Gastrocnemius medialis (tissue), 4 donors: ENCODE results near the gene DUSP1. TPM values are rescaled to one million over a fixed set of nuclear protein-coding genes. Genes with fewer than 3 reads are reported as not detected.
"Not testable (repeated sequence)": the region's sequence is repeated elsewhere in the genome, so short reads cannot be mapped to it uniquely, and the experiment has no call there.

ENCODE experiments used
- ATAC-seq, 2 donors: fragments of 150-250 bp; one replicate each; pipeline ENCODE4 v1.9.1; 2016
- DNase-seq, 2 donors: peaks; one replicate each; pipeline ENCODE4 v3.0.0-alpha.2; 2019
- H3K27ac ChIP-seq, 4 donors: fragments of 200-600 bp; sonication (generic); 1 replicate in 1 of 4; 2 replicates in 3 of 4; pipeline ENCODE4 v1.5.1; 2016 to 2018; ENCODE audit warnings: mild to moderate bottlenecking in 2 of 4, moderate library complexity in 1 of 4
- H3K27me3 ChIP-seq, 3 donors: fragments of 200-600 bp; sonication (generic) in 2 of 3; 1 replicate in 1 of 3; 2 replicates in 2 of 3; pipeline versions ENCODE4 v1.5.1 to v1.6.0; 2016 to 2019; ENCODE audit warnings: mild to moderate bottlenecking in 1 of 3, moderate library complexity in 1 of 3
- H3K36me3 ChIP-seq, 2 donors: fragments of 200-600 bp; sonication (generic) in 1 of 2; one replicate each; pipeline ENCODE4 v1.5.1; 2017 to 2018
- H3K4me1 ChIP-seq, 2 donors: fragments of 200-600 bp; sonication (generic) in 1 of 2; one replicate each; pipeline ENCODE4 v1.5.1; 2016 to 2017; ENCODE audit warnings: mild to moderate bottlenecking in 2 of 2
- H3K4me3 ChIP-seq, 4 donors: fragments of 200-600 bp; sonication (generic) in 3 of 4; 1 replicate in 1 of 4; 2 replicates in 3 of 4; pipeline ENCODE4 v1.5.1; 2016 to 2019; ENCODE audit warnings: mild to moderate bottlenecking in 2 of 4
- H3K9me3 ChIP-seq, 3 donors: fragments of 200-600 bp; sonication (generic) in 2 of 3; 1 replicate in 1 of 3; 2 replicates in 2 of 3; pipeline ENCODE4 v1.5.1; 2016 to 2019
- CTCF ChIP-seq, 5 experiments: fragments of 450-650 bp in 3 of 5; fragments of 200-600 bp in 2 of 5; sonication (generic) in 2 of 5; IDR thresholded peaks in 4 of 5; conservative IDR thresholded peaks in 1 of 5; 1 replicate in 4 of 5; 2 replicates in 1 of 5; pipeline ENCODE4 v1.5.1; 2016 to 2019; ENCODE audit warnings: antibody characterized with exemption in 5 of 5, mild to moderate bottlenecking in 3 of 5, moderate library complexity in 3 of 5
- POLR2A ChIP-seq, 2 donors: fragments of 450-650 bp; IDR thresholded peaks; one replicate each; pipeline ENCODE4 v1.6.1; 2017; ENCODE audit warnings: antibody characterized with exemption in 2 of 2, mild to moderate bottlenecking in 2 of 2, moderate library complexity in 2 of 2
- in situ Hi-C, 4 donors: fragments of 200-750 bp; cut with MboI; loops; one replicate each; pipeline versions ENCODE4 v1.15.0 to v1.8.0; 2017; ENCODE audit warnings: low sequenced_read_pairs in 4 of 4
- intact Hi-C: fragments of 100-400 bp; cut with DNase I; formaldehyde crosslinking; loops from one replicate; pipeline ENCODE4 v1.15.1; 2023; ENCODE audit warnings: low total_unique reads
- total RNA-seq, 4 donors: library from RNA; depleted of rRNA; stranded (reverse); fragments of >200 nt; gene quantifications; one replicate each; pipeline versions ENCODE4 v1.1.0 to v1.2.3, GENCODE V29; 2016

The DUSP1 gene
- total RNA-seq, 4 donors from 2014 or later = 345 to 1,004 (median 793) TPM

GRCh38 chr5:172786736-172787462, 15.9 kb upstream of the DUSP1 start:
- intact Hi-C loops (no loop called here), in situ Hi-C loops (no loop called here)
- Histone ChIP-seq H3K27ac (no peak overlapping the region), H3K9me3 (no peaks in the 10 kb centered on the region), H3K4me1 (peaks cover 31 to 42% of the 10 kb centered on the region in 2 donors), H3K36me3 (no peaks in the 10 kb centered on the region), H3K4me3 (no peak overlapping the region), H3K27me3 (no peaks in the 10 kb centered on the region)
- no peak for ATAC-seq
- DNase-seq = peak in 1 of 2 donors; percentile 10
- no peak for TF ChIP-seq POLR2A (IDR thresholded peaks at IDR 0.05)
- no peak for TF ChIP-seq CTCF (IDR thresholded peaks at IDR 0.05 in 4 of 5, conservative IDR thresholded peaks at IDR 0.05 in 1 of 5)

- intact Hi-C loops (no loop called here), in situ Hi-C loops (no loop called here)
- no peak overlapping the region for H3K4me3 ChIP-seq
- H3K27me3 ChIP-seq = no peaks in the 10 kb centered on the region
- peak in 1 of 2 donors; percentile 7 for ATAC-seq
- H3K9me3 ChIP-seq = no peaks in the 10 kb centered on the region
- TF ChIP-seq CTCF (IDR thresholded peaks at IDR 0.05 in 4 of 5, conservative IDR thresholded peaks at IDR 0.05 in 1 of 5) (no peak), POLR2A (IDR thresholded peaks at IDR 0.05) (no peak)
- no peaks in the 10 kb centered on the region for H3K36me3 ChIP-seq
- no peak for DNase-seq
- peaks cover 19 to 31% of the 10 kb centered on the region in 2 donors for H3K4me1 ChIP-seq
- H3K27ac ChIP-seq = peak overlapping the region; percentile 55 to 76 (median 69)
These were observed 14.6 kb upstream of the DUSP1 start for GRCh38 chr5:172785429-172786088.

- H3K9me3 ChIP-seq, H3K4me3 ChIP-seq, H3K36me3 ChIP-seq, in situ Hi-C loops, ATAC-seq, intact Hi-C loops, H3K27me3 ChIP-seq: not testable (repeated sequence)
- peak in 1 of 2 donors; percentile 16 for DNase-seq
- peak overlapping the region; percentile 55 to 76 (median 69) for H3K27ac ChIP-seq
- peaks cover 19 to 21% of the 10 kb centered on the region in 2 donors for H3K4me1 ChIP-seq
These were observed 13.2 kb upstream of the DUSP1 start for GRCh38 chr5:172784162-172784561.

- H3K4me3 ChIP-seq, ATAC-seq, H3K27me3 ChIP-seq, intact Hi-C loops, H3K36me3 ChIP-seq, in situ Hi-C loops, H3K9me3 ChIP-seq, H3K27ac ChIP-seq: not testable (repeated sequence)
- peak in 1 of 2 donors; percentile 5 for DNase-seq
- H3K4me1 ChIP-seq = peaks cover 14 to 17% of the 10 kb centered on the region in 2 donors
These were observed 12.3 kb upstream of the DUSP1 start for GRCh38 chr5:172783319-172783718.

- DNase-seq (peak in 1 of 2 donors; percentile 1), ATAC-seq (no peak)
- in situ Hi-C loops = no loop called here
These were observed 11.4 kb upstream of the DUSP1 start for GRCh38 chr5:172782169-172783039.

More at GRCh38 chr5:172782169-172783039, 11.4 kb upstream of the DUSP1 start:
- intact Hi-C loops = no loop called here
- no peaks in the 10 kb centered on the region for H3K36me3 ChIP-seq
- TF ChIP-seq POLR2A (IDR thresholded peaks at IDR 0.05) (no peak), CTCF (IDR thresholded peaks at IDR 0.05 in 4 of 5, conservative IDR thresholded peaks at IDR 0.05 in 1 of 5) (no peak)
- H3K27ac ChIP-seq = no peak overlapping the region
- no peak overlapping the region for H3K4me3 ChIP-seq
- peaks cover 18 to 23% of the 10 kb centered on the region in 2 donors for H3K4me1 ChIP-seq
- no peaks in the 10 kb centered on the region for H3K27me3 ChIP-seq
- no peaks in the 10 kb centered on the region for H3K9me3 ChIP-seq
